Fibroblast of pulmonary artery (primary cell): Measurements from ENCODE around the gene SLC25A11.

Experiments
- DNase-seq: peaks from one replicate; pipeline ENCODE4 v3.0.0-alpha.2; 2010; ENCODE audit warnings: low read depth
- H3K4me3 ChIP-seq: replicated peaks from 2 replicates; pipeline ENCODE4 v1.5.1; 2011; ENCODE audit warnings: low read depth, mild to moderate bottlenecking, control low read depth, low read length, moderate library complexity
- CTCF ChIP-seq: IDR thresholded peaks from 2 replicates; pipeline ENCODE4 v1.5.1; 2011; ENCODE audit warnings: mild to moderate bottlenecking, control low read depth, low read length, inconsistent platforms; ENCODE audit errors: missing control alignments

Gene SLC25A11

GRCh38 chr17:4980644-4981216 lies 40.9 kb upstream of the SLC25A11 start:
- peak; percentile 78 for TF ChIP-seq CTCF
- no peak overlapping the region for H3K4me3 ChIP-seq
- peak; percentile 71 for DNase-seq

DNA sequence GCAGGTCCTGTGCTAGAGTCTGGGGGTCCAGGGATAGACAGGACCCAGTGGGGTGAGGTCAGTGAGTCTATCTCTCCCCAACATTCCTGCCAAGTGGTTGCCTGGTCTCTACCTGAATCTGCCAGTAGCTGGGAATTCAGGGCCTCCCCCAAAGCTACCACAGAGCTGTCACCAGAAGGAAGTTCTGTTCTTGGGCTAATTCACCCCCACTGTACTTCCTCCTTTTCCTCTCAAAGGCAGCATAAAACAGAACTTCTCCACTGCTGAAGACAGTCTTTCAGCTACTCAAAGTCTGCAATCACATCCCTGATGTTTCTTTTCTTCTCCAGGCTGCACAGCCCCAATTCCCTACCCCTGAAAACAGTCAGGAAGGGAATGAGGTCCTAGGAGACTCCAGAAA lies 38.9 kb upstream of the SLC25A11 start:
- DNase-seq = no peak
- TF ChIP-seq CTCF = no peak
- H3K4me3 ChIP-seq = no peak overlapping the region

GRCh38 chr17:4974115-4974670 lies 34.3 kb upstream of the SLC25A11 start:
- no peak for TF ChIP-seq CTCF
- H3K4me3 ChIP-seq = no peak overlapping the region
- no peak for DNase-seq

DNA sequence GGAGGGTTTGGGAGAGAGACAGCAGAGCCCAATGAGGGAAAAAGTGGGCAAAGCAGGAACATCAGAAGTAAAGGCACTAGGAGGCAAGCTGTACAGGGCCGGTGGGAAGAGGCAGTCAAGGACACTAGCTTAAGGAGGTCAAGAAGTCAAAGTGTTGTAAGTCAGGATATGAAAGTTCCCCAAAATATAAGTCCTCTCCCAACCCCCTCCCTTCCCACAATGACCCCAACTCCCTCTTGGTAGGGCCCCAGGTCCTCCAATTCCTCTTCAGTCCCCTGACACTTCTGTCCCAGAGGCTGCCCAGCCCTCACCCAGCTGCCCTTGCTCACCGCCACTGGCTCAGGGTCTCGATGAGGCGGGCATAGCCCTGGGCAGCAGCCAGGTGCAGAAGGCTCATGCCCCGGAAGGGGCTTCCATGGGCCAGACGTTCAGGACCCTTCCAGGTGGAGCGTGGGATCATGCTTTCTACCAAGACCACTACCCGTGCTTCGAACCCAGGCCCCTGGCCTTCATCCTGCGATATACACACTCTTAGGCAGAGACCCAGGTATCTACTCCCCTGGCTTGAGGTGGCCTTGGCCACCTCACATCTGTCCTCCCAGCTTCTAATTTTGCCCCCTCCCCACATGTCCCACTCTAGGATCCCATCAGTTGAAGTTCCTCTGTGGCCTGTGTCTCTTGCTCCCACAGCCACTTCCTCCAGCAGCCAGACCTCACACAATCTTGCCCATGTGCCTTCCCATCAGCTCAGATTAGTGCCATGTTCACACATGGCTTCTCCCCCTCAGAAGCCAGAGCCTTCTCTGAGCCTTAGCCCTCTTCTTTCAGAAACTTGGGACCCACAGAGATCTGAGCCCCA lies 33.6 kb upstream of the SLC25A11 start:
- TF ChIP-seq CTCF = no peak
- H3K4me3 ChIP-seq = no peak overlapping the region
- DNase-seq = no peak

DNA sequence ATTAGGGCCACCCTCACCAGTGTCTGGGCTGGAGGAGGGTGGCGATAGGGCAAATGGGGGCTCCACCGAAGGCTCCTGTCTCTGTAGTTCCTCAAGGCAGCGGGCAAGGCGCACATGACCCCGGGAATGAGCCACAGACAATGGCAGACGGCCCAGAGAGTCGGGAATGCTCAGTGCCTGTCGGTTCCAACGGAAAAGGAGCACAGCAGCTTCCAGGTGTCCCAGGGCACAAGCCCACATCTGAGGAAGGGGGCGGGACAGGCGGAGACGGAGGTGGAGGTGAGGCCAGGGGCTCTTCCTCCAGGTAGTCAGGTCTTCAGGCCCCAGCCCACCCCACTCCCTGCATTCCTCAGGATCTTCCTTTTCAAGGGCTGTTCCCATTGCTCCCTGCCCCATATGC lies 32.9 kb upstream of the SLC25A11 start:
- H3K4me3 ChIP-seq = no peak overlapping the region
- no peak for DNase-seq
- TF ChIP-seq CTCF = no peak

DNA sequence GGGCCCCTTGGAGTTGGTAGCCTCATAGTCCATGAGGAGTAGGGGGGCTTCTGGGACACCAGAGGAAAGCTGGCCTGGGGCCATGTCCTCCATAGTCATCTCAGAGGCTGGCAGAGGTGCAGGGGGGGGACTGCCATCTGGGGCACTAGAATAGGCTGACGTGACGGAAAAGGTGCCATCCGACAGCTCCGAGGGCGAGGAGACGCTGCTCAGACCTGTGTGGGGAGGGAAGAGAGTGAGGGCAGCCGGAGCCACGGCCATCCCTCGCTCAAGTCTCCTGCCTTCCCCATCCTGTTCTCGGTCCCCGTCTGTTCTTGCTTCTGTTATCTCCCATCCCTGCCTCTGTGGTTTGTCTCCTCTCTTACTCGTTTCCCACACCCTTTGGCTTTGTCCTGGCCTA lies 32.5 kb upstream of the SLC25A11 start:
- no peak overlapping the region for H3K4me3 ChIP-seq
- TF ChIP-seq CTCF = no peak
- no peak for DNase-seq
